ELF-1 (cell line): ENCODE data around the gene CELSR1.

Experiments
- DNase-seq: peaks from one replicate; pipeline ENCODE4 v3.0.0-alpha.2; 2016; ENCODE audit warnings: low read depth, low spot score

The CELSR1 gene

DNA sequence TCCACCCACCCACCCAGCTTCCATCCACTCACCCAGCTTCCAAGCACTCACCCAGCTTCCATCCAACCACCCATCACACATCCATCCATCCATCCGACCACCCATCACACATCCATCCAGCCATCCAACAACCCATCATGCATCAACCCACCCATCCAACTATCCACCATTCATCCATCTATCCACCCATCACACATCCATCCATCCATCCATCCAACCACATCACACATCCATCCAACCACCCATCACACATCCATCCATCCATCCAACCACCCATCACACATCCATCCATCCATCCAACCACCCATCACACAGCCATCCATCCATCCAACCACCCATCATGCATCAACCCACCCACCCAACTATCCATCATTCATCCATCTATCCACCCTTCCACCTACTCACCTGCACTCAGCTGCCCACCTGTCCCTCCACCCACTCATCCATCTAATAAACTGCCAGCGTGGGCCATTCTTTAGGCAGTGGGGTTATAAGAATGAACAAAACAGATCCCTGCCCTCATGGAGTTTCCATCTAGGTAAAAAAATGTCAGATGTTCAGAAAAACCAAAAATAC is 88.2 kb downstream of the CELSR1 start:
- no peak for DNase-seq

DNA sequence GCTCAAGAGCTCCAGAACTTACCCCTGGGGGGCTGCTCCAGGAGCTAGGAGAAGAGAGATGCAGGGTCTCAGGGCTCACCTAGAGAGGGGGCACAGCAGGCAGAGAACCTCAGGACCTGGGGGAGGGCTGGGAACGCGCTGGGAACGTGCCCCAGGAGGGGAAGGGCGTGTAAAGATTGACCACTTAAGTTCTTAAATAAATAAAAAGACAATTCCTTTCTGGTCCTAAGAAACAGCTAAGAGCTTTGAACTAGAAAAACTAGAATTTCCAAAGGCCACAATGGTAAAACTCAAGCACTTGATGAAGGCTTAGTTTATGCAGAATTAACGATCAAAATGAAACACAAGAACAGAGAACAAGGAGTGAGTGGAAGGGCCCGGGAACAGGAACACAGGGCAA is 89.1 kb downstream of the CELSR1 start:
- no peak for DNase-seq

DNA sequence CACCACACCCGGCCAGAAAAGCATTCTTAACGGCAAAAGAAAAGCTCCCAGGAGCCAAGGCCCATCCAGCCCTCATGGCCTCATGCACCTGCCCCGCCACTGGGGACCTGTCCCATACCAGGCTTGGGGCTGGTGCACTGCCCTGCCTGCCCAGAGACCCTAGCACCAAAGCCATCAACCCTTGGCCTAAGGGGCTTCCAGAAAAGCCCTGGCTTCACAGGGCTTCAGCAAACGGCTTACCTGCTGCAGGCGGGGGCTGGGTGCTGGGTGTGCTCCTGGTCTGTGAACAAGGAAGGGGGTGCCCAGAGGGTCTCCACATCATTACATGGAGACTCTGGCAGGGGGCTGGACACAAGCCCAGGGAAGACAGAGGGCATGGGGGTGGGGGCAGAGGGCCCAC is 89.5 kb downstream of the CELSR1 start:
- no peak for DNase-seq

DNA sequence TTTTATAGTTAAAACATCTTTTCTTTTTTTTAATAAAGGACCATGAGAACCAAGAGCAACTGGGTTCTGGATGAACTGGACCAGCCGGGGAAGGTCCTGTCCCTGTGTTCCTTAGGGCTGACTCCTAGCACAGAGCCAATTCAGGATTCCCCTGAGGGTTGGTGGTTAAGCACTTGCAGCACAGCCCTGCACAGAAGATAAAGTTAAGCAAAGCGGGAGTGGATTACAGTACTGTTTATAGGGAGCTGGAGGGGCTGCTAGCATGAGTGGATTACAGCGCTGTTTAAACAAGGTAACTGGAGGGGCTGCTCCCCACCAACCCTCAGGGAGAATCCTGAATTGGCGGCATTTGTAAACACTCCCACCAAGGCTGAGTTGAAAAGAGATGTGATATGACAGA is 90.6 kb downstream of the CELSR1 start:
- DNase-seq: no peak

DNA sequence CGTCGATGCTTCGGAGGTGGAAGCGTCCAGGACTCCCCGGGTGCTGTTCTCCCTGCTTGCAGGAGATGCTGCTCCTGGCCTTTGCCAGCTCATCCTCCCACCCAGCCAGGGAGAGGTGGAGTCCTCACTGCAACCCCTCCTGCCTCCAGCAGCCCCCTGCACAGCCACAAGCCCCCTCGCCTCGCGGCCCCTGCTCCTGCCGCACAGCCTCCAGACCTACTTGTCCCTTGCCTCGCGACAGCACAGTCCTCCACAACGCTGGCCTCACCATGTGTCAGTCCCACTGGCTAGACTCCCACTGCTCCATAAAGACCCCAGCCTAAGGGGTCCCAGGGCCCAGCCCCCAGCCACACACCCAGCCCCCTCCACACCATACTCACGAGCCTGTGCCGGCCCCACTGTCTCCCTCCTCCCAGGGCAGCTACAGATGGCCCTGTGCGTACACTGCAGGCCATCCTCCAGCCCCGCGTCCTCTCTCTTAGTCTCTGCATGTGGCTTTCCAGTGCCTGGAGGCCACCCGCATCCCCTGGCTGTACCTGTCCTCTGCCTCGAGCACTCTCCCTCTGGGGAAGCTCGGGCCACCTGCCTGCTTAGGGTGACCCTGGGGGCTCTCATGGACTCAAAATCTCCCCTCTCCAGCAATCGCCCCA is 91.5 kb downstream of the CELSR1 start:
- DNase-seq: no peak

DNA sequence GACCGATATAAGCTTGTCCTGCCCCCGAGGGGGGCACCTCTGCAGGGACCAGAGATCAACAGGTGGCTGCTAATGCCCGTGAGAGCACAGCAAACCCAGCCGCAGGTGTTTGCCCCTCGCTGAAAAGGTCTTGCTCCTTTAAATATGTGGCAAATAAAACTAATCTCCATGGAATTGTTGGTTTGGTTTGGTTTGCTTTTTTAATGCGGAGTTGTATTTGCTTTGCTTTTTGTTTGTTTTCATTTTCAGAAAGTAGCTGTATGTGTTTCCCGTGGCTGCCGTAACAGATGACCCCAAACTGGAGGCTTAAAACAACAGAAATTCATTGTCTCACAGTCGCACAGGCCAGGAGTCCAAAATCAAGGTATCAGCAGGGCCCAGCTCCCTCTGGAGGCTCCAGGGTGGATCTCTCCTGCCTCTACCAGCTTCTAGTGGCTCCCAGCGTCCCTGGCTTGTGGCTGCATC is 93.0 kb downstream of the CELSR1 start:
- DNase-seq: peak; percentile 54

DNA sequence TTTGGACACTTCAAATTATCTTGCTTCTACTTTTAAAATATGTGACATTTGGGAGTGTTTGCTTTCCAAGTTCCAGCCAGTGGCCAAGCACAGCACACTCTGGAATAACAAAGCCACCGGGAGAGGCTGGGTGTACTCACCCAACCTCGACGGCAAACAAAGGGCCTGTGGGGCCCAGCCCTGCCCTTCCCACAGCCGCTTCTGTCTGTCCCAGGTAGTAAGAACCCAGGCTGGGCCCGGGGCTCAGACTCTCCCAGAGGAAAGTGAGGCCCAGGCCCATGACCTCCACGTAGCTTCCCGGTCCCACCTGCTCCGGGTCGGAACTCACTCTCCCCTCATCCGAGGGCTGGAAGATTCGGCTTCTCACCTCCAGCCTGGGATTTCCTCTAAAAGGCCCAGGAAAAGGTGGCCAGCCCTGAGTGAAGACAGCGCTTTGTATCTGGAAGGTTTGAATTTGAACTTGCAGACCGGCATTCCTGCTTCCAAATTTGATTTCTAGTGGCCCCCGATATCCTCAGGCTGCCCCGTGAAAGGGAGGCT is 93.5 kb downstream of the CELSR1 start:
- DNase-seq: peak; percentile 61

DNA sequence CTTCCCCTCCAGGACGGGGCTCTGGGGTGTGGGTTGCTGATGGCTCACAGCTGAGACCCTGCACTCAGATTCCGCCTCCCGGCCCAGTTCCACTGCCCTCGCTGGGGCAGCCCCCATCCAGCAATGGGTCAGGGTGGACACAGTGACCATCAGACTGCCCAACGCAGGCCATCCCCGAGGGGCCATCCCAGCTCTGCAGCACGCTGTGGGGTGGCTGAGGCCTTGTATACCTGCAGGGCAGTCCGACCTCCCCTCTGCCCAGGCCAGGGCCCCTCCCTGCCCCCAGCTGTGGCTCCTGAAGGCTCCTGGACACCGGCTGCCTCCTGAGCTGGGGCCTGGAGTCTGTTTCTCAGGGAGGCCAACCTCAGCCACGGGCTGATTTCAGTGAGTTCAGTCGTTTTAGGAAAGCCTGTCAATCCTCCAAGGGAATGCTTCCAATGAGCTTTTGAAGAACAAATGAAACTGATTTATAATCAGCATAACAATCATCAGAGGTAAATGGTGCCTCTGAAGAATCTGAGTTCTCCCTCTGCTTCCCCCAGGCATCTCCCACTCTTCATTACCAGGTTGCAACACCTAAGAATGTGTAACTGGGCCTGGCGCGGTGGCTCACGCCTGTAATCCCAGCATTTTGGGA is 95.1 kb downstream of the CELSR1 start:
- peak; percentile 75 for DNase-seq

DNA sequence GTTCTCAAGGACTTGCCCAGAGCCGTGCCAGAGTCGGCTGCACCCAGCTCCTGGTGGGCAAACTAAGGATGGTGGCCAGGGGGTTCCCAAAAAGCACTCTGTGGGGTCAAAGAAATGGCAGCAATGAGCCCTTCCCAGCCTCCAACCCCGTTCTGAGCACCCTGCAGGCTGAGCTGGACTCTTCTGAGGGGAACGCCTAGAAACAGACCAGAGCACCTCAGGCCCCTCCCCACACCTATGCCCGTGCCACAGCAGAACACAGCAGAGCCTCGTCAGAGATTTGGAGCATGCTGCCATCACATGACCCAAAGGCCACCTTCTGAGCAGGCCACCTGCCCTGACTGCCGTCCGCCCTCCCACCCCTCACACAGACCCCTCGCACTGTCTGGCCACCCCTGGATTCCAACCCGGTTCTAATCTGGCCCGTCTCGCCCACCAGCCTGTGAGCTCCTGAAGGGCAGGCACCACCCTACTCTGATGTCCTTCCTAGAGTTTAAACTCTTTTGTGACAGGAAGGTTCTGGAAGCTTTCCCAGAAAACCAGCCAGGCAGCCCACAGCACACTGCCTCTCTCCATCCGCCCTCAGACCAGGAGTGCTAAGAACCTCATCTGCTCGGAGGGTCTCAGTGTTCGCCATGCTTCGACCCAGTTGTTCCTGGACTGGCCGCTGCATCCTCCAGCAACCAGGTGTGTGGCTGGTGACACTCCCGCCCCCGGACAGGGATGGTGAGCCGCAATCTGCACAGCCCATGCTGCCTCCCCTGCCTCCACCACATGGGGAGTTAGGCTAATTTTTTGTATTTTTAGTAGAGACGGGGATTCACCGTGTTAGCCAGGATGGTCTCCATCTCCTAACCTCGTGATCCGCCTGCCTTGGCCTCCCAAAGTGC is 97.6 kb downstream of the CELSR1 start:
- no peak for DNase-seq

DNA sequence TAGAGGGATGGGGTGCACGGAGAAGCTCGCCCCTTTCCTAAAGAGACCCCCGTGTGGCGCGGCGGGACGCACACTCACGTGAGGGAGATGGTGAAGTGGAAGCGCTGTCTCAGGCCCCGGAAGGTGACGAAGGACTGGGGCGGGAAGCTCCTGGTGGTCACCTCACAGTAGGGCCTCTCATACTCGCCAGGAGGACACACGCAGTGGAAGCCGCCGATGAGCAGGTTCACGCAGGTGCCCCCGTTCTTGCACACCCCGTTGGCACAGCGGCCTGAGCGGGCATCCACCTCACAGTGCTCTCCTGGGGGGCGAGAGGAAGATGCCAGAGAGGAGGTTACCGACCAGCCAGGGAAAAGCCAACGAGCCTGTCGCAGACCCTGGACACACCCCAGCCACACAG is 98.3 kb downstream of the CELSR1 start:
- DNase-seq: no peak

DNA sequence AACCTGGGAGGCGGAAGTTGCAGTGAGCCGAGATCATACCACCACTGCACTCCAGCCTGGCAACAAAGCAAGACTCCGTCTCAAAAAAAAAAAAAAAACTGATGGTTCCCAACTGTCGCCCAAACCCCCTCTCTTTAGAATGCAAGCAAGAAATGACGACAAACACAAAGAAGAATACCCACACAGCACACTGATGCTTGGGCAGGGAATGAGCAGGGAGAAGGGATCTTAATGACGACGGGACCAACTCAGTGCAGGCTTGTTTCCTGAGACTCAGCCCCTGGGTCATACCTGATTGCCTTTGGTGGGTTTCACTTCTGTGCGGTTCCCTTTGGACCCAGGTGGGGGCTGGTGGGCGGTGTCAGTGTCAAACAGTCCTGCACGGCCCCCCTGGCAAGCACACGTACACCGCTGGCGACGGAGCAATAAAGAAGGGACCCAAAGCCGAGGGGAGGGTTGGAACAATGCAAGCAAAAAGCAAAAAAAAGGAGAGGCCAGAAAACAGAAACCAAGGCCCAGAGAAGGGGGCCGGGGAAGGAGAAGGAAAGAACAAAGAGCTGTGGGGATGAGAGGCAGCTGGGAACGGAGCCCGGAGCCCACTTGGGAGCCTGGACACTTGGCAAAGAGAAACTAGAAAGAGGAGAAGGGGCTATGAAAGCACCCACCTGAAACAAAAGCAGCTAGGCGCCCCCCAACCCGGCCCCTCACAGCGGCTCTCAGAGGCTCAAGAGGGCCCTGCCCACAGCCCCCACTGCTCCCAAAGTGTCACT is 99.6 kb downstream of the CELSR1 start:
- no peak for DNase-seq

DNA sequence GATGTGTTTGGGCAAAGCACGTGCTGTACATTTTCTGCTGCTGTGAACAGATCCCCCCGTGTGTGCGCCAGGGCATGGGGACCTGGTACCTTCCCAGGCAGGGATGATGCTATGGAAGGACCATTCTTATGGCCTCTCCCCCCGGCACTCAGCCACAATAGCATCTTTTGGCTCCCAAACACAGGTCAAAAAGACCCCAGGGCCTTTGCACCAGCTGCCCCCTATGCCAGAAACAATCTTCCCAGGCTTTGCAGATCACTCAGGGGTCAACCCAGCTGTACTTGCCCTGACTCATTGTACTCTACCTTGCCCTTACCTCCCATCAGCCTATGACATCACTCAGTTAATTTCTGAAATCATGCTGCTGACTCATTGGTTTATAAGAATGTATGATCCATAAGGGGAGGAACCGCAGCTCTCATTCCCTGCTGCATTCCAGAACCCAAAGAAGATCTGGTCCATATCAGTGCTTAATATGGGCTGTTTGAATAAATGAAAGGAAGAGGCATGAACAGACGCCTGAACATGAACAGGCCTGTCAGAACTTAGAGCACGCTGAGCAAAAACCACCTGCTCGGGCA is 100.7 kb downstream of the CELSR1 start:
- no peak for DNase-seq

DNA sequence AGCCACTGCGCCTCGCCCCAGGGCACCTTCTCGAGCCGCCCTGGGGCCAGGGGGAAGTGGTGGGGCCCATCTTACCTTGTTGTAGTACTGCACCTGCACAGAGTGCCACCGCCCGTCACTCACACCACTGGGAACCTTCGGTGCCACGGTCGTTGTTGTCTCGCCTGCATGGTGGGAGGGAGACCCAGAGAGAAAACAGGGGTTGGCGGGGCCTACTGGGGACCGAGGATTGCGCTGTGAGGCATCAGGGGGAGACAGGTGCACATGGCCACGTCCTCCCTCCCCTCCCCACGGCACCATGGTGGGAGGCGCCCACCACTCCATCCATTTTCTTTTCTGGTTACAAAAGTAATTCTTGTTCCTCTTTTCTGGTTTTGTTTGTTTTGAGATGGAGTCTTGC is 104.1 kb downstream of the CELSR1 start:
- DNase-seq: no peak

DNA sequence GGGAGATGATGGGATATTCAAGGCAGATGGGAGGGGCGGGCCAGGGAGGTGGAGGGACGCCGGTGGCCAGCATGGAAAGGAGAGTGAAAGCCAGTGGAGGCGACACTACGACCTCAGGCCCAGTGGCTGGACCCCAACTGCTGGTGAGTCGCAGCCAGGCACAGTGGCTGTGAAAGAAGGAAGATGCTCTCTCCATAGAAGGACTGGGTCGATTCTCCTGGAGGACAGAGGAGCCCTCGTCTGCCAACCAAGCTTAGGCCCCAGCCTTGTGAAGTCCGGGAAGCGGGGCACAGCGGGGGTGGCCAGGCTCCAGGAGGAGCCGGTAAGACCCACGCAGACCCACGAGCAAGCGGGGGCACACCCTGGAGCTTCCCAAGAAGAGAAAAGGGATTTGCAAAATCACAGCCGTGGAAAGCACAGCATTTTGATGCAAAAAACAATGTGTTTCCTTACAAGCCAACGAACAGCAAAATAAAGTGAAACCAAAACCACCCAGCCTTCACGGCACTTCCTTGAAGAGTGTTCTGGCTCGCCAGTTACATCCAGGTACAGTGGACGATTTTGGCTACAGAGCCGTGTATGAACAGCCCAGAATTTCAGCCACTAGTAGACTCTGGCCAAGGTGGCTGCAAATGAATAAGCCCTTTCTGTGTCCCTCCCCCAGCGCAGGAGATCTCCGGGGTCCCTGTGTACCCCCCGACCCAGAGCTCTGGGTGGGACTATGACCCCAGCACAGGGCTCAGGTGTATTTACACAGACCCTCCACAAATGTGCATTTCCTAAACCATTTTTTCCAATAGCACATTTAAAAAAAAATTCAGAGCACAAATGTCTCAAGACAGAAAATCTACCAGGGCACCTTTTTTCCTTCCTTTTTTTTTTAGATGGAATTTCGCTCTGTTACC is 105.0 kb downstream of the CELSR1 start:
- no peak for DNase-seq

DNA sequence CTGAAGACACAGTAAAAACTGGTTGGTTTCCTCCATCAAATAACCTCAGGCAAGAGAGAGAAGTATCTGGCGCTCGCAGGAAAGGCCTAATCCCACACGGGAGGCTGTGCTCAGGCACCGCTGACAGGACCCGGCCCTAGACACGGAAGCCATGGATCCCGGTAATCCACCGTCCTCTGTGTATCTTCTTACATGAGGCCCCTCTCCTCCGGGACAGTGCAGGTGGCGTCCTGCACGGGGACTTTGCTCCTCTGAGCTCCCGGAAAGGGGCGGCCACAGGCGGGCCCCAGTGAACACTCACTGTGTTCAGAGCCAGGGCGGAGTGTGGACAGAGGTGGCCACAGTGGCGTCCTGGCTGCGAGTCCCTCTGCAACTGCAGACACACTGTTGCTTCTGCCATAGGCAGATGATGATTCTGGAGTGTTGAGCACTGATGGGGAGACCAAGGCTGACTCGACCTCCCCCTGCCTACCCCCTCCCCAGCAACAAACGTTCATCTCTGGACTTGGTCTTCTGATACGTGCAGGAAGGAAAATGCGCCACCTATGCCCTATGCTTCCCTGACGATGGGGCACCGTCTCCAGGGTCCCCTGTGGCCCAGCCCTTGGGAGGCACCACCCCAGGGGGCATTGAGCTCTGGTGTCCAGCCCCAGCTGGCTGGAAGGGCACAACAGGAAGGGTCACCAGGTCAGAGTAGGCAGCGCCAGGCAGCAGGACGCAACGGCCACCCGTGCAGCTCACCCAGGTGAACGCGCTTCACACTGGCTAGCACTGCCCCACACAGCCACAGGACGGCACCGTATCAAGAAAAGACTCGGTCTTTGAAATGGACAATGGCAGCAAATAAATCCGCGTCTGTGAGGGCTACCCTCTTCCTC is 106.2 kb downstream of the CELSR1 start:
- peak; percentile 23 for DNase-seq

DNA sequence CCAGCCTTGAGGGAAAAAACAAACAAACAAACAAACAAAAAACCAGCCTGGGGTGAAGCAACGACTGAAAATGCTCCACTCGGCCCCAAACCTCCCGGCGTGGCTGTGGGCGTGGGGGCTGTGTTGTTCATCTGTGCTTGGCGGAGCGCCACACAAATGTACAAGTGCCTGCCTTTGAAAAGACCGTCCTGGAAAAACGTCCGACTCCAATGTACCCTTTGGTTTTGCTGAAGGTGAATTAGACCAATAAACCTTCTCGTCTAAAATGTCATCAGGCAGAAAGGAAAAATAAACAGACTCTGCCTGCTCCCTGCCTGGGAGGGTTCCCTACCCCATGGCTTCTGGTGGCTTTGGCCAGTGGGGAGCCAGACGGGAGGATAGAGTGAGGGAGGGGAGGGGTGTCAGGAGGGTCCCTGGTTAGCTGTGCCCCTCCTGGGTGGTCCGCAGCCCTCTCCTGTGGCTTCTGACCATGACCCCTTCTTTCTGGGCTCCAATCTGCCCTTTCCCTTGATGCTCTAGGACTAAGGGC is 108.0 kb downstream of the CELSR1 start:
- DNase-seq: no peak

DNA sequence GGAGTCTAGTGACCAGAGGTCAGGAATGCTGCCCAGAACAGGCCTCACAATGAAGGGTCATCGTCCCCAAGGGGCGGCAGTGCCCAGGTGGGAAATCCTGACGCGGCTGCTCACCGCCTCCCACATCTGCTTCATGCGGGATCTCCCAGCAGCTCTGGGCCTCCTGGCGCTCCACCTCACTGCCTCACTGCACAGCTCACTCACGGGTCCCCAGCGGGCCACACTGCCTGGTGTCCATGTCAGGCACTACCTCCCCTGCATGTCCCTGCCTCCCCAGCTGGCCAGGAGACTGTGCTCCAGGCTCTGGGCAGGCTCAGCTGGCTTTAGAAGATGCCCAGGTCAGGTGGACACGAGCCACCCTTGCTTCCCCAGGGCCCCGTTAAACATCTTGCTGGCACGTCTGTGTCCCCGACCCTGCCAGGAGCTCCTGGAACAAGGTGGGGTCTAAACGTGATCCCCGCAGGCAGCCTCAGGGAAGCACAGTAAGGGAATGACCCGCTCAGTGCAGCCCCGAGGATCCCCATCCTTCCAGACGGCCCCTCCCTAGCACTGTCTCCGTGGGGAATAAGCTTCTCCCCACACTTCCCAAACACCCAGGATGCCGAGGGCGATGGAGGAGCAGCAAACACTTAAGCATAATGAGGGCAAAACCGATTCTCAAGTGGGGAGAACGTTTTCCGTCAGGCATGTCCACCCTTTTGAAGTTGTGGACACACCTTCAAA is 108.7 kb downstream of the CELSR1 start:
- no peak for DNase-seq

DNA sequence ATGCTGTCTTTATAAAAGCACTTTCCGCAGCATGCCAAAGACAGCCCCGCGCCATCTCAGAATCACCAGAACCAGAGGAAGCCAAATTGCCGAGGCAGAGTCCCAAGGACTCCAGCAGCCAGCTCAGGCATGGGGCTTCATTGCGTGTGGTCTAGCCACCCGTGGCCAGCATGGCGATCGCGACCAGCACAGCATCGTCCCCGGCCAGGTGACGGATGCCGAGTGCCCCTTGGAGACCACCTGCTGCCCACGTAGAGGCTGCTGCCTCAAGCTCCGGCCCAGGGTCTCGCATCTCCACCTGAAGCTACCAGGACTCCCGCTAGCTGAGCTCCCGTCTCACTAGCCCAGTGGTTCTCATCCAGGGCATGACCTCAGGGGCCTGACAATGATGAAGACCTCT is 109.2 kb downstream of the CELSR1 start:
- DNase-seq: no peak
